HG03342 (cell line): Measurements from ENCODE around the gene PNPLA8.
"Not testable (repeated sequence)": the region's sequence is repeated elsewhere in the genome, so short reads cannot be mapped to it uniquely, and the experiment has no call there.

Experiments
- ATAC-seq: cut with Tn5 transposase; IDR thresholded peaks from one replicate; pipeline ENCODE4 v1.9.1; 2021; ENCODE audit warnings: mild to moderate bottlenecking, moderate library complexity; ENCODE audit not compliant: unreplicated experiment

PNPLA8 gene

DNA sequence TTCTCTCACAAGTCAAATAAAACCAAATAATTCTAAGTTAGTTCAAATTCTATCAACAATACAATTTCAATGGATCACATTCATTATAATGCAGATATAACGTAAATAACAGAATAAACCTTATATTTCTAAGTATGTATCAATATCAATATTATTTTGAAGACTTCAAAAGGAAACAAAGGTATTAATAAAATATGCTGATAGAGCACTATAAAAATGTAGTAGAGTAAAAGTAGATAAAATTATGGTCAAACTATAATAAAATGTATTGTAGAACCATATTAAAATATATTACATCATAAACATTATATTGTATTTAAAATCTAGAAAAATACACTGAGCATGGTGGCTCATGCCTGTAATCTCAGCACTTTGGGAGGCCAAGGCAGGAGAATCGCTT lies 46.2 kb downstream of the PNPLA8 start:
- no peak for ATAC-seq

DNA sequence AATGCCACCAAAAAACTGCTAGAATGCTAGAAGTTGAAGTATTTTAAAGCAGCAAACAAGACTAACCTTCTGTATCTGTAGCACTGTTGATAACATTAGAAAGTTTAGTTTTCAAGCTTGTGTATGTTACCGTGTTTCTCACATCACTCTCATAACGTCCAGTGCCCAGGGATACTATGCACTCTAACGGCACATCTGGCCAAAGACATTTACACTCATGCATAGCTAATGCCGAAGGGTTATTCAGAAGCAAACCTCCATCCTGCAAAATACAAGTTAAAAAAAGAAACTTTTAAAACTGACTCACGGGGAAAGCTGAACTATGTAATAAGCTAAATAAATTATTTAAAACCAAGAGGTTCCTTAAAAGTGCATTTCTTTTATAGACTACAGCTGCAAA lies 46.8 kb downstream of the PNPLA8 start:
- no peak for ATAC-seq

DNA sequence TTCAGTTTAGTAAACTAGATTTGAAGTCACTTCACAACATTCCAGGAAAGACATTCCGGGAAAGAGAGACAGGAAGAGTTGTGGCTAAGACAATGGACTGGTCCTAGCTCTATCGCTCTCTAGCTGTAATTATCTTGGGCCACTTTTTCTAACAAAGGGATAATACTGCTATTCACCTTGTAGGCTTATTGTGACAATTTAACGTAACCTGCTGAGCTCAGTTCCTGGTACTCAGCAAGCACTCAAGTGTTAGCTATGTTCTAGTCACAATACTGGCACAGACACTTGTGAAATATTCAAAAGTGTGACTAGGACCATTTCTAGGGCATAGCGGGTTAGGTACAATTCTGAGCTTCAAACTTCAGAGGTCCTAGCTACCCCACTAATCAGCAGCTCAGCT lies 57.7 kb downstream of the PNPLA8 start:
- no peak for ATAC-seq

DNA sequence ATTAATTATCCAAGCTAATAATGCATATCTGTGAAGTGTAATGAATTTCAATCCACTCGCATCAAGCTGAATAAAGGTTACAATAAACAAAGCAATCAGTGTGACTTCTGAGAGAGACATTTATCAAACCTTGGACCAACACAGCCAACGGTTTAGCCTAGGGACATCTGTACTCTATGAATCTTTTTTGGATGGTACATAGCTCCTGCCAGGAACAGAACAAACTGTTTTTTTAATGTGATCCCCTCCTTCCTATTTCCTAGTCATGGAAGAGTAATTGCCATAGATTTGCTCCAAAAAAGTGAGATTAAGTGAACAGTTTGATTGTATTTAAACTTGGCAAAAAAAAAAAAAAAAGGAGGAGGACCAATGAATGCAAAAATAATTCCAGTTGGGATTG lies 58.5 kb downstream of the PNPLA8 start:
- ATAC-seq, result no peak

DNA sequence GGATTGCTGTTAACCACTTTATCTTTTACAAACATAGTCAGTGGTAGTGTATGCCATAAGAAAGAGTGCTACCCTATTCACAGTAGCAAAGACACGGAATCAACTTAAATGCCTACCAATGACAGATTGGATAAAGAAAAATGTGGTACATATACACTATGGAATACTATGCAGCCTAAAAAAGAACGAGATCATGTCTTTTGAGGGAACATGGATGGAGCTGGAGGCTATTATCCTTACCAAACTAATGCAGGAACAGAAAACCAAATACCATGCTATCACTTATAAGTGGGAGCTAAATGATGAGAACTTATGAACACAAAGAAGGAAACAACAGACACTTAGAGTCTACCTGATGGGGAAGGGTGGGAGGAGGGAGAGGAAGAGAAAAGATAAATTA lies 59.6 kb downstream of the PNPLA8 start:
- ATAC-seq, result not testable (repeated sequence)

DNA sequence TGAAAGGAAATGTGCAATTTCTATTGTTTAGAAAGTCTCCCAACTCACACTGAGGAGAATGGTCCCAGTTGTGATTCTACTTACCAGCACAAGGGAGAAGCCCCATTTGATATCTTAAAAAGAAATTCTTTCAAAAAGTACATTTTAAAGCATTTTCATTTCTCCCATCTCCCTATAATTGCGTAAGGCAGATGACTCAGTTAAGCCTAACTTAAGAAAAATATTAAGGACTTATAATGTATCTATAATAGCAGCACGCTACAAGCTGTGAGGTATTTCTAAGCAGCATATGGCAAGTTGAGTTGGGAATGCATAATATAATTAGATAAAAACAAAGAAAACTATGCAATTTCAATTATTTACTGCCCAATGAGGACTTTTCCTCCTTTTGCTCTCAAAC lies 61.2 kb downstream of the PNPLA8 start:
- ATAC-seq, result no peak

DNA sequence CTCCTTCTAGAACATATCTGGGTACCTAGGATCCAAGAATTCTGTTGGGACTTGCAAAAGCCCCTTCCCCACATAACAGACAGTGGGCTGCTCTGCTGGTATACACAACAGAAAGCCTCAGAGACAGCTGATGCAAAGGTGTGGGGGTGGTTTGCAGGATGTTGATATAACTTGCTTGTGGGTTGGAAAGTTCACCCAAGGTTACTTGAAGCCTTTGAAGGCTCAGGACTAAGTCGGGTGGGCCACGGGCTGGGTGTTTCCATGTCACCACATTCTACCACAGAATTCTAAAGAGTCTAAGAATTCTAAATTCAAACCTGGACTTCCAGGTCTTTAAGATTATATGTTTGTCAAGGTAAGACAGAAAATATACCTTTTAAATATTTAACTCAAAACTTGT lies 62.3 kb downstream of the PNPLA8 start:
- no peak for ATAC-seq

DNA sequence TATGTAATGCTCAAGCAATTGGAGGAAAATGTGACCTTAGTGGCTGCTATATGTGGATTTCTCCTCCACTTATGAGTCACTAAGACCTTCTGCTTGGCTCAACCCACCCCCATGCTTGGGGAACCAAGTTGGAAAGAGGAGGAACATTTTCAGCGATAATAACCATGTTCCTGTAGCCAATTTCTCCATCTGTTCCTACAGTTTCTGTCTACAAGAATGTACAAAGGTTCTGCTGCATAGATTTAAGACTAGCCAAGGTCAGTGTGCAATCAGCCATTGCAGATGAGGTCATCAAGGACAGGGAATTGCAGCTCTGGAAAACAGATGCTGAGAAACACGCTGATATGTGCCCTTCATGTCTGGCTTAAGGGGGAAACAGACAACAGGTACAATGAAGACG lies 64.1 kb downstream of the PNPLA8 start:
- no peak for ATAC-seq

DNA sequence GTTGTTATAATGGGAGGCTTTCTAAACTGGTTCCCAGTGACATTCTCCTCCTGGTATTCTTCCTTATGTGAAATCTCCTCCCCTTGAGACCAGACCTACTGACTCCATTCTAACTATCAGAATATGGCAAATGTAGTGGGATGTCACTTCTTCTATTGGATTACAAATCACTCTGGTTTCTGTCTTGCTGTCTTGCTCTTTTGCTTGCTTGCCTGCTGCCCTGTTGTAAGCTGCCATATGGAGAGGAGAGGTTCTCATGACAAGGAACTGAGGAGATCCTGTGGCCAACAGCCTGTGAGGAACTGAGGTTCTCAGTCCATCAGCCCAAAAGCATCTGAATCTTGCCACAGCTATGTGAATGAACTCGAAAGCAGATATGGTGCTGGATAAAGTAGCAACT lies 65.0 kb downstream of the PNPLA8 start:
- no peak for ATAC-seq

DNA sequence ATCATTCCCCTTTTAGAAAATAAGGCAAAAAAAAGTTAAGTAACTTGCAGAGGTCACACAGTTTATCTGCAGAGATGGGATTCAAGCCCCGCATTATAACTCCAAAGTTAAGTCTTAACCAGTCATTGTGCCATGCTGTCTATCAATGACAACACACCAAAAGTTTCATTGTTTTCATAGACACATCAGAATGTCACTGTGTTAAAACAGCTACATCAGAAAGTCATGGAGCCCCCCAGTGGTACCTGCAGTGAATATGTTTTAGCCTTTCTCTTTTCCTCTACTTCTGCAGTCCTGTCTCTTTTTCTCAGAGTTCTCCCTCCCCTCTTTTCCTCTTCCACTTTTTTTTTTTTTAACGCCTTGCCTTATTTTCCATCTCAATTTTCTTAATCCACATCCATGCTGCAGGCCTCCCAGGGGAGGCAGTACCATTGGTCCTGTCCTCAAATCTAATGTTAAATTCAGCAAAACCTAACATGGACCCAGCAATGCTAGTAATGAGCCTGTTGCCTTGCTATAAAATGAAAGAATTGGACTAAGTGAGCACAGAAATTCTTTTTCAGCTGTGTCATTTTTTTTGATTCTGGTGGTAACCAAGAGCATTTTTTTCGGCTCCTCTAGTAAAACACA lies 65.9 kb downstream of the PNPLA8 start:
- peak; percentile 47 for ATAC-seq

DNA sequence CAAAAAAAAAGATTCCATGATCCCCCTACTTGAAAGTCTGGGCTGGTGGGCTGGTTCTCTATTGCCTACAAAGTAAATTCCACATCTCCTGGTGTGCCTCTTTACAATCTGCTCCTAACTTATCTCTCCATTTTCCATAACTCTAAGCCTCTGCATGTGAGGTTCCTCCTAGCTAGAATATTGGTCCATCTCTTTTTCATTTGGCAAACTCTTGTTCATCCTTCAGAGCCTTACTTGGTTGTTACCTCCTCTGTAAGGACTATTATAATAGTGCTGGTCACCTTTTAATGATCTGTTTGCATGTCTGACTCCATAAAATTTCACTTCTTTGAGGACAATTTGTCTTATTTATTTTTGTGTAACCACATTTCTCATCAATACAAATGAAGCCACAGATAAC lies 68.1 kb downstream of the PNPLA8 start:
- no peak for ATAC-seq

DNA sequence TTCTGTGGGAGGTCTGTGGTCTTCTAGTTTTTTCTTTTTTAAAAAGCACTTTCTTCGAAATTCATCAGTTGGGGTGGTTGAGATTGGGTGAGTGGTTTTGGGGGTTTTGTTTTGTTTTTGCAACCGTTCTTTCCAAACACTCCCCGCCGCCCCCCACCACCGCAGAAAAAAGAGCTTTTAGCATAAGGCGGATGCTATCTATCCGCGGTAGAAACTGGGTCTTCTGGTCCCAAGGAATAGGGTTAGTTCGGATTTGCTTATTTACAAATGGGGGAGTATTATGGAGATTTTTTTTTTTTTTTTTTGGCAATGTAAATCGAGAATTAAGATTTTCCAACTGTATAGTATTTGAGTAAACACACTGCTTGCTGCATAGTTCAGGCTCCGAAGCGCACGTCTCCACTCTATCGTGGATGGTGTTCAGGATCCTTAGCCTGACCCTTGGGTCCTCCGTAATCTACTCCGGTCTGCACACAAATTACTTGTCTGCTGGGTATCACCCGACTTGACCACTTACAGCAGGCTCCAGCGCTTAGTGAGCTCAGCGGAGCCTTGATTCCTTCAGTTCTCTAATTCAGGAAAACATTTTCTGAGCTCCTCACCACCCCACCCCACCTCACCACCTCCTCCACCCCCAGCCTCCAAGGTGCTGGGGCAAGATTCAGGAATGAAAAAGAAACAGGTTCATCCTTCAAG lies 68.9 kb downstream of the PNPLA8 start:
- no peak for ATAC-seq

DNA sequence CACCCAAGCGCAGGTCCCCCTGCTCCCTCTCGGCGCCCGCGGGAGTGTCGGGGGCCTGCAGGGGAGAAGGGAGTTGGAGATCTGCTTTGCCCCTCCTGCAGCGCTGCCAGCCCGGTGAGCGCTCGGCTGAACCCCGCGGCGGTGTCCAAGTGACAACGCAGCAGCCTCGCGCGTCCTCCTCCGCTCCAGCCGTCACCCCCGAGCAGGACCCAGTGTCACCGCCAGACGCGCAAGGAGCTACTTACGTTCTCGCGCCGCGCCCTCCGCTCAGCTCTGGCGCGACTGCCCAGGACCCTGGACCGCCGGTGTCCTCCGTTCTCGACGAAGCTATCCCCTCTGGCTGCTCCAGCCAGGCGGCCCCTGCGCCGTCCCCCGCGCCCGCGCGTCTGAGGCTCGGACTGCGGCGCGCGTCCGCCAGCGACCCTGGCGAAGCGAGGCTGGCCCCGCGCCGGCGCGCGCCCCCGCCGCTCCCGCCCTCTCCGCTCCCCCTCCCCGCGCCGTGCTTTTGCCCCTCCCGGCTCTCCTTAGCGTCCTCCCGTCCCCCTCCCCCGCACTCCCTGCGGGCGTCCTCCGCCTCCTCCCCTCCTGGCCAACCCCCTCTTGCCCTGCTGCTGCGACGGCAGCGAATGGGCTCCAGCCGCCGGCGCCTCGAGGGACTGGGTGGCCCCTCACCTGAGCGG lies 69.8 kb downstream of the PNPLA8 start, which contains the start of gene NRCAM:
Gene NRCAM (minus strand): TSS at position 439 of the 680 bp plus-strand sequence. CDS start 216,372 bp downstream, outside the sequence.
- ATAC-seq, result peak; percentile 39

DNA sequence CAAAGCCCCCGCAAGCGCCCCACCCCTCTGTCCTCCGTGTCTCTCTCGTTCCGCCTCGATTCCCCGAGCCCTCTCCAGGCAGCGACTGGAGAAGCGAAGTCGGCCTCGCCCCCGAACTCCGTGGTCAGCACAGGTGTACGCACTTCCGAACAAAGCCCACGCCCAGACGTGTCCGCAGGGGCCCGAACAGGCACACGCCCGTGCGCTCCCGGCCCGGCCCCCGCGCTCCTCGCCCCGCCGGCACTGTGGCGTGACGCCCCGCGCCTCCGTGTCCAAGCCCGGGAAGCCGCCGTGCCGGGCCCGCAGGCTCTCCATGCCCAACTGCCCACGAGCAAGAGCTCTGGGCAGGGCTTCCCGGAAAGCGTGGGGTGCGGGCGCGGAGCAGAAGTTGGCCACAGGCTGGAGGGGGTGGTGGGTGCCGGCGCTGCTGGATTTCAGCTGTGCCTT lies 70.4 kb downstream of the PNPLA8 start:
- ATAC-seq, result peak; percentile 16

DNA sequence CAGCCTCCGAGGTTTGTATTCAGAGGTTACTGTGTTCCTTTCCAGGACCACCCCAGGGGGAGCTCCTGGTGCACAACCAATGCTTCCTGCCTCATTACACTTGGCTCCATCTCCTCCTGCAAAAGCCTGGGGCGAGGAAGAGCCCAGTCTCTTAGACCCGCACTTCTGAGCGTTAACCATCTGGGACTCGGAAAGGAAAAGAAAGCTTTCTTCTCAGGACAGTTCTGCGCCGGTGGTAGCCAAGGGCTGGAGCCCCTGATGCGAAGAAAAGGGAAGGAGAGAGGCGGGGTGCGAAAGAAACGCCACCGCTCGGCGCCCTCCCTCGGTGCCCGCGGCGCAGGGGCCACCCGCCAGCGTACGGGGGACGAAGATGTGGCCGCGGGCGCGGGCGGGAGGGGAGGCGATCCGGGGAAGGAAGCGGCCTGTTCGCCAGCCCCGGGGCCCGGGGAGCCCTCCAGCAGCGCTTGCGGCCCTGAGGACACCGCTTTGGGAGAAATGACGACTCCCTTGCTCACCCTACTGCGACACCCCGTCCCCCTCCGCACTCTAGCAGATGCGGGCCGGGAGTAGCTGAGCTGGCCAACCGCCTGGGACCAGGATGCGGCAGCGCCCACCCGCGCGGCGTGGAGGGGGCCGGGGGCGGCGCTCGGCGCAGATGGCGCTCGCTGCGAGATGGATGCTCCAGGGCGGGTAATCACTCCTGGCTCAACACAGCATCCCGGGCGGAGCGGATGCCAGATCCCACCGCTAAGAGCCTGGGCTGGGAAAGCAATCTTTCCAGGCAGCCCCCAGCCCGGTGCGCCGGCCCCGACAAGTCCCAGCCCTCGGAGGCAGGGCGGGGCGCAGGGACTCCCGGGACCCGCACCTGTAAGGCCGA lies 71.0 kb downstream of the PNPLA8 start:
- ATAC-seq, result no peak

DNA sequence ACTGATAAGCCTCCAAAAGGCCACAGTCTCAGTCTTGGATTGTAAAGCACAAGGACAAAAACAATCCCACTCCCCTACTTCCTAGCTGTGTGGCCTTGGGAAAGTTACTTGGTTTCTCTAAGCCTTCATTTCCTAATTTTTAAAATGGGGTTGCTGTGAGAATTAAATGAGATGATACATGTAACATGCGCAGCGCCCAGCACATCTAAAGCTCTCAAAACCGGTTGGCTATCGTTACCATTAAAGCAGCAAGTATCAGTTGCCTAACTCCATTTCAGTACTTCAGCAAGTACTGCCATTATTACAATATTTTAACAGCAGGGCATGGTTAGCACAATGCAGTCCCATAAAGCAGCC lies 71.6 kb downstream of the PNPLA8 start:
- ATAC-seq, result no peak

DNA sequence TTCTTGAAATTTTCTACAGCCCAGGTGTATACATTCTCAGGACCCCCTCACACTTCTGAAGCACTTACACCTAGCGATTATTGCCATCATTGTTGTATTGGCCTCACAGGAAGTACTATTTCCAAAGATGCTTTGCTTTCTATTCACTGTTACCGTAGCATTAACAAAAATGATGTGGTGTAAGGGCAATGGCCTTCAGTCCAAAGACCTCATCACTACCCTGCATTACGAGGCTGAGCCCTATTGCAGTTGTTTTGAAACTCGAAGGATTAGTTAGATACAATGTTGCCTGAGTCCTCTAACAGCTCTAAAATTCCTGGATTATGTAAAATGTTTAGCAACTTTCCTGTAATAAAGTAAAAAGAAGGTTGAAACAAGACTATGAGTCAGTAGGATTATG lies 72.6 kb downstream of the PNPLA8 start:
- no peak for ATAC-seq

DNA sequence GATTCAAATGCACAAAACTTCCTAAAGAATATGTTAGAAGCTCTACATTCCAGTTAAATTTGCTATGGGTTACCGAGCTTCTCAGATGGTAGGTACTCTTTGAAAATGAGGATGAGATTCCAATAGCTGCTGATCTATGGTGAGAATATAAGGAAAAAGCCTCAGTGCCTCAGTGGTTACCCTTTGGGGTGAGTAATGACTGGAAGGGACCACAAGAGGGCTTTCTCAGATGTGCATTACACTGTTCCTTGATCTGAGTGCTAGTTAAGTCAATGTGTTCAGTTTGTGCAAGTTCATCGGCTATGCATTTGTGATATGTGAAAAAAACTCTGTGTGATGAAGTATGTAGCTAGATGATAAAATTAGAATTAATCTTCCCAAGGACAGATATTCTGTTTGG lies 73.2 kb downstream of the PNPLA8 start:
- peak; percentile 62 for ATAC-seq

DNA sequence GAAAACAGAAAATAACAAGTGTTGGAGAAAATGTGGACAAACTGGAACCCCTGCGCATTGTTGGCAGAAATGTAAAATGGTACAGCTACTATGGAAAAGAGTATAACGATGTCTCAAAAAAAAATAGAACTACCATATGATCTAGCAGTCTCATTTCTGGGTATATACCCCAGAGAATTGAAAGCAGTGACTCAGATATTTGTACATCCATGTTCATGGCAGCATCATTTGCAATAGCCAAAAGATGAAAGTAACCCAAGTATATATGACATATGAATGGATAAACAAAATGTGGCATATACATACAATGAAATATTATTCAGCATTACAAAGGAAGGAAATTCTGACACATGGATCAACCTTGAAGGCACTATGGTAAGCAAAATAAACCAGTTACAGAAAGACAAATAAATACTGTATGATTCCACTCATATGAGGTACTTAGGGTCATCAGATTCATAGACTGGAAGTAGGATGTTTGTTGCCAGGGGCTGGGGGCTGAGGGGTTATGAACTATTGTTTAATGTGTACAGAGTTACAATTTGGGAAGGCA lies 74.6 kb downstream of the PNPLA8 start:
- ATAC-seq, result no peak

DNA sequence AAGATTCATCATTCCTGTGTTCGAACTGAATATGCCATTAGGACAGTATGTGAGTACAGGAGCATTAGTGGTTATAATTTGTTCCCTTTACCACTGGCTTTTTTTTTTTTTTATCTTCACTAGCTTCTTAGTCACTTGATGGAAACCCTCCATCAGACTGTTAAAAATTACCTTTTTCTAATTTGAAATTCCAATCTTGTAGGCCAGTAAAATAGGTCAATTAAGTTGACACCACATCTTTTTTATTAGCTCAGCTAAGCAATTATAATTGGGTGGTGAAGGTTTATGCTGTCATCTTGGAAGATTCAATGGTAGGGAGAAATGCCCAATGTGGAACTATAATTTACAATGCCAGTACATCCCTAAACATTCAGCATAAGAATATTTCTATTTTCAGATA lies 75.8 kb downstream of the PNPLA8 start:
- ATAC-seq, result no peak

DNA sequence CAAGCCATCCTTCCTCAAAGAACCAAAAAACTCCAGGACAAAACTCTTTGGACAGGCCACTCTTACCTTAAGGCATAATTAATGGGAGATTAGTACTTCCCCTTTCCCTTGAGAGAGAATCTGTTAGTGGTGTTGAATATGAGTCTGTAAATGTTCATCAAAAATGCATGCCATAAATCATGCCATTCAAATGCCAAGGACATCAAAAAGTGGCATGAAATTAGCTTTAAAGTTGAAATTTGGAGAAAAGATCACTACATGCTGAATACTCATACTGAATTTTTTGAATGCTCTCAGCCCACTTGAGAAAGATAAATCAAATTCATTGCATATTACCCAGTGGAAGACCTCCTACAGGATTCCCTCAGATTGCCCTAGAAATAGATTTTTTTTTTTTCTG lies 76.4 kb downstream of the PNPLA8 start:
- no peak for ATAC-seq
